H7 (cell line): ENCODE data around the gene GLI3. TPM values are rescaled to one million over a fixed set of nuclear protein-coding genes. Genes with fewer than 3 reads are reported as not detected.
A peak's percentile ranks its signal among the peaks of the same experiment; 100 is the strongest.

ENCODE experiments used
- DNase-seq: peaks from one replicate; pipeline ENCODE4 v3.0.0; 2012
- H3K27me3 ChIP-seq: 2 replicates; pipeline ENCODE4 v1.6.0; 2011; ENCODE audit warnings: mild to moderate bottlenecking, low read length; ENCODE audit not compliant: control insufficient read depth, insufficient read depth
- H3K36me3 ChIP-seq: replicated peaks from 2 replicates; pipeline ENCODE4 v1.5.1; 2011; ENCODE audit warnings: low read length; ENCODE audit not compliant: control insufficient read depth, insufficient read depth
- H3K4me3 ChIP-seq: 2 replicates; pipeline ENCODE4 v1.5.1; 2011; ENCODE audit warnings: low read depth, mild to moderate bottlenecking, control low read depth, low read length, moderate library complexity; ENCODE audit not compliant: insufficient read depth
- total RNA-seq: library from RNA; depleted of rRNA; stranded (reverse); fragments of >200 nt; shearing (Covaris generic); gene quantifications from 2 replicates; pipeline ENCODE4 v1.2.3, GENCODE V29; 2014

GLI3 gene
- total RNA-seq, 1 experiment from 2014 or later = 6.7 TPM

GRCh38 chr7:42055171-42055570 is 181.8 kb downstream of the GLI3 start:
- no peaks in the 10 kb centered on the region for H3K27me3 ChIP-seq
- no peaks in the 10 kb centered on the region for H3K36me3 ChIP-seq
- H3K4me3 ChIP-seq = no peak overlapping the region
- no peak for DNase-seq

DNA sequence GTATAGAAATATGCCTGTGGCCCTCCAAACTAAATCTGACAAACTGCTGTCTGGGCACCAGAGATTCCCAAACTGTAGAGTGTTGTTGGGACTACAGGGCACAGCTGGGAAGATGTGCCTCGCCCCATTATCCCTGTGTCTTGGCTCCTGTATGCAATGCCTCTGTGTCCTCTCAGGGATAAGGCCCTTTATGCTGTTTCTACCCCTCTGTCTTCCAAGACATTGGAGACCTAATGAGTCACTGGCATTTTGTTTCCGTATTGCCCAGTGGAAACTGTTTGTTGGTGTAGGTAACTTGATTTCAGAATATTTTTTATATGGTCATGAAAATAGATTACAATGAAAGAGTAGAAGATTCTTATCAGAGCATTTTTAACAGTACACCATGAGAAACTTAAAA is 183.2 kb downstream of the GLI3 start:
- DNase-seq = no peak
- H3K27me3 ChIP-seq = no peaks in the 10 kb centered on the region
- H3K36me3 ChIP-seq = no peaks in the 10 kb centered on the region
- no peak overlapping the region for H3K4me3 ChIP-seq

DNA sequence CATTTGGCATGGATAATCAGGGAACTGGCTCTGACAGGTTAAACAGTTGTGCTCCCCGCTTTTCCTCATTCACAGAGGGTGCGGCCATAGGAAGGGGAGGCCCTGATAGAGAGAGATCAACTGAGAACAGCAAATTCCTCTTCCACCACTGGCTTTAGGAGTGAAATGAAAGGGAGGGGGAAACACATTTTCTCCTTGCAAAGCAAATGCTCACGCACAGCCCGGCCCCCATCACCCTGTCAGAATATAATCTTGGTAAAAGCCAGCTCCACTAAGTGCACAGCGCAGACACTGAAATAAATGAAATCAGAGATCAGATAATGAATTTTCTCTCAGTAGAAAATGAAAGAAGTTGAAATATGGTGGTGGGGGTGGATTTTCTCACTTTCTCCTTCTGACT is 187.2 kb downstream of the GLI3 start:
- Histone ChIP-seq H3K27me3 (no peaks in the 10 kb centered on the region), H3K36me3 (no peaks in the 10 kb centered on the region), H3K4me3 (no peak overlapping the region)
- DNase-seq = no peak

DNA sequence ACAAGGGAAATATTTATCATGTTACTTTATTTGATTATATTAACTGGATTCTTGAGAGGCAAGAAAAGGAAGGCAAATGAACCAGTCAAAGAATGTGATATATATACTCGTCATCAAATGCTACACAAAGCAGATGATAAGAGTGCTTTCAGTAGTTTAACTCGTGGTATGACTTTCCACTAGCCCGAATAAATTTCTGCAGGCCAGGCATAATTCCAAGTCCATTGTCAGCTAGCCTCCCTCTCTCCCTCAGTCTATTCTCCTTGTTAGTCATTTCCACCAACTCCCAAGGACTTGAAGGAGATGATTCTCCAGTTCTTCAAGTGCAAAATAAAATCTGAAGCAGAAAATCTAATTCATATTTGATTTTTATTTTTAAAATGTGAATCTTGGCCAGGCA is 190.5 kb downstream of the GLI3 start:
- H3K36me3 ChIP-seq = no peaks in the 10 kb centered on the region
- H3K27me3 ChIP-seq = no peaks in the 10 kb centered on the region
- no peak for DNase-seq
- H3K4me3 ChIP-seq = no peak overlapping the region

DNA sequence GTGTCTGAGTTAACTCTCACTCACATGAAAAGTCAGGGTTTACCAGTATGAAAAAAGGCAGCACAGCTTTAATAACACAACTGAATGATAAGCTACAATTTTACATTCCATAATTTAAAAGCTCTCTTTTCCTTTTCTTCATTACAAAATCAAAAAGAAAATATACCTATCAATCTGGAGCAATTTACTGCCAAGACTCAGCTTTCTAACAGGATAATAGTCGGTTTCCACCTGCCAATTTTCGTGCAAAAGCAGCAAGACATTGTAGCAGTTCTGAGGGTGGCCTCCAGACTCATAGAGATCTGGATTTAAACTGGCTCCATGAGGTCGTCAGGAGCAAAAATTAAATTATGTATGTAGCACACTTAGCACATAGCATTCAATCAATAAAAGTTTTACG is 191.0 kb downstream of the GLI3 start:
- H3K36me3 ChIP-seq = no peaks in the 10 kb centered on the region
- no peaks in the 10 kb centered on the region for H3K27me3 ChIP-seq
- DNase-seq = no peak
- H3K4me3 ChIP-seq = no peak overlapping the region

DNA sequence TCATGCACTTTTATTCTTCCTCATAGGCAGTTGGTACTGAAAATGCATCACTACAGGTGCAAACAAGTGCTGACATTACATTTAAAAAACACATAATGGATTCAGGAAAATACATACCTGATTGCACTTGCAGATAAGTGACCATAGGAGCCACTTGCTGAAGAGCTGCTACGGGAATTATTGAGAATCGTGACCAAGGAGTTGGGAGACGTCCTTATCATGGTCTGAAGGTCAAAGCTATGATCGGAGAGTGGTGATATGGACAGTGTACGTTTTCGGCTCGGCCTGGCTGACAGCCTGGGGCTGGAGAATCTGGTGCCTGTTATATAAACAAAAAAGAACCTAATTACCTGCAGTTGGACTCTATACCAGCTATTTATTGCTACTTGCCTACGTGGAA is 197.1 kb downstream of the GLI3 start:
- no peaks in the 10 kb centered on the region for H3K27me3 ChIP-seq
- DNase-seq = no peak
- no peaks in the 10 kb centered on the region; the same call in 1 of the 2 replicates for H3K36me3 ChIP-seq
- no peak overlapping the region for H3K4me3 ChIP-seq

DNA sequence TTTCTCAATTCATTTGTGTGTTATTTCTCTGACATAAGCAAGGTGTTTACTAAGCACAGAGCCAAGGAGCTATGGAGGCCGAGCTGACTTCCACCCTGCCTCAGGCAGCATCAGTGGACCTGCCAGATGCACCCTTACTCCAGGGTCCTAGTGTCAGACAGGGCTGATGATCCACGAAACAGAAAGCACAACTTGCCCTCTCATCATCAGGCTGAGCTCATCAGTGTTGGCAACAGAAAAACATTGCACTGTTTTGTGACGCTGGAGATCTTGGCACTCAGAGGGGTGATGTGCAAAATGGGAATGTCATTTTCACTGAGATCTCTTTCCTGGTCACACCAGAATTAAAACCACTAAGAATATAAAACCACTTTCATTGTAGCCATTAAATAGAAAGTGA is 201.8 kb downstream of the GLI3 start:
- DNase-seq = no peak
- H3K27me3 ChIP-seq = no peaks in the 10 kb centered on the region
- H3K4me3 ChIP-seq = no peak overlapping the region
- no peaks in the 10 kb centered on the region; the same call in 1 of the 2 replicates for H3K36me3 ChIP-seq

- no peak for DNase-seq
- no peaks in the 10 kb centered on the region; the same call in 1 of the 2 replicates for H3K36me3 ChIP-seq
Observed at GRCh38 chr7:42033480-42033879, 203.5 kb downstream of the GLI3 start.

GRCh38 chr7:42029405-42029804 is 207.6 kb downstream of the GLI3 start:
- Histone ChIP-seq H3K36me3 (0 out of 2 replicates have a peak, but pooled peaks cover 1% of the 10 kb centered on the region), H3K27me3 (no peaks in the 10 kb centered on the region), H3K4me3 (no peak overlapping the region)
- peak; percentile 43 for DNase-seq

More at GRCh38 chr7:42033480-42033879, 203.5 kb downstream of the GLI3 start:
- H3K27me3 ChIP-seq = no peaks in the 10 kb centered on the region
- H3K4me3 ChIP-seq = no peak overlapping the region

DNA sequence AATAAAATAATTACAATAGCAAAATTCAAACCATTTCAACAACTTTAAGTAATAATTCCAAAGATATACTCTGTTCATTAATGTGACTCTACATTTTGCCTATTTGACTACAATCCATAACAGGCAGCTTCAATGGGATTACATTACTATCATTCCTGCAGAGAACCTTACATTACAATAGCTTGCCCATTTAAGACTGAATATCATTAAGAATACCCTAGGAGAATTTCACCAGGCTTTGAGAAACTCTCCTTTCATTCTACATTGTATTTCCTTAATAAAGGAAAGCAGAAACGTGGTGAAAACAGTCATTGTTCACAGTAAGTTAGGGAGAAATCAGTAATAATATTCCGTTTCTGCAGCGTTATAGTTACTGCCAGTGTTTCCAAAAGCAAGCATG is 209.5 kb downstream of the GLI3 start:
- H3K4me3 ChIP-seq = no peak overlapping the region
- peak; percentile 43 for DNase-seq
- 0 out of 2 replicates have a peak, but pooled peaks cover 1% of the 10 kb centered on the region for H3K36me3 ChIP-seq
- no peaks in the 10 kb centered on the region for H3K27me3 ChIP-seq

GRCh38 chr7:42026622-42027197 is 210.3 kb downstream of the GLI3 start:
- H3K36me3 ChIP-seq = 0 out of 2 replicates have a peak, but pooled peaks cover 1% of the 10 kb centered on the region
- peak; percentile 32 for DNase-seq
- no peak overlapping the region for H3K4me3 ChIP-seq
- H3K27me3 ChIP-seq = no peaks in the 10 kb centered on the region

- Histone ChIP-seq H3K36me3 (0 out of 2 replicates have a peak, but pooled peaks cover 1% of the 10 kb centered on the region), H3K27me3 (no peaks in the 10 kb centered on the region), H3K4me3 (no peak overlapping the region)
- peak; percentile 38 for DNase-seq
Observed at GRCh38 chr7:42025635-42026375, 211.2 kb downstream of the GLI3 start.

GRCh38 chr7:42024537-42024936 is 212.5 kb downstream of the GLI3 start:
- no peak for DNase-seq
- H3K4me3 ChIP-seq = no peak overlapping the region
- 0 out of 2 replicates have a peak, but pooled peaks cover 1% of the 10 kb centered on the region for H3K36me3 ChIP-seq
- no peaks in the 10 kb centered on the region for H3K27me3 ChIP-seq

- Histone ChIP-seq H3K27me3 (no peaks in the 10 kb centered on the region), H3K36me3 (0 out of 2 replicates have a peak, but pooled peaks cover 1% of the 10 kb centered on the region), H3K4me3 (no peak overlapping the region)
- no peak for DNase-seq
Observed at GRCh38 chr7:42023262-42023661, 213.7 kb downstream of the GLI3 start.

DNA sequence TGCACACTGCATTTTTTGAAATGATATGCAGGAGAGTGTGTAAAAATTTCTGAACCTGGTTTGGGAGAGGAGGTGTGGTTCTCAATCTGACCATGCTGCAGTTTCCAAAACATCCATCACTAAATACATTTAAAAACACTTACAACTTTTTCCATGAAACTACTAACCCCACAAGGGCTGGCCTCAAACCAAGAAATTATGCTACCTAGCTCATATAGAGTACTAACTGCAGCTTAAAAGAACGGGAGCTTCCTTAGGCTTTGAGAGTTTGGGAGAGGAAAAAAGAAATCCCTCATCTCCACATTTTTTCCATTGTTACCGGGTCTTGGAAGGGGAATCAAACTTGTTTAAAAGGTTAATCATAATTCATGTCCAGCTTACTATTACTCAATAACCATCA is 214.2 kb downstream of the GLI3 start:
- Histone ChIP-seq H3K36me3 (0 out of 2 replicates have a peak, but pooled peaks cover 1% of the 10 kb centered on the region), H3K27me3 (no peaks in the 10 kb centered on the region), H3K4me3 (no peak overlapping the region)
- DNase-seq = no peak
